ENCODE data around the gene BLOC1S4.

BLOC1S4 gene

GRCh38 chr4:6740347-6740746 is 24.4 kb downstream of the BLOC1S4 start:
- no peak for TF ChIP-seq CTCF (IDR thresholded peaks at IDR 0.05; ENCODE audit: extremely low read depth, insufficient read depth, missing control alignments)
- in situ Hi-C loops (cut with MboI; ENCODE audit: low pct_unique_long_range_greater_than_20kb, low sequenced_read_pairs, unreplicated experiment): no loop called here

GRCh38 chr4:6742507-6742906 is 26.5 kb downstream of the BLOC1S4 start:
- TF ChIP-seq CTCF (IDR thresholded peaks at IDR 0.05; ENCODE audit: extremely low read depth, insufficient read depth, missing control alignments): no peak
- no peak for DNase-seq (ENCODE audit: low spot score)
- in situ Hi-C loops (cut with MboI; ENCODE audit: low pct_unique_long_range_greater_than_20kb, low sequenced_read_pairs, unreplicated experiment): no loop called here

More at GRCh38 chr4:6740347-6740746, 24.4 kb downstream of the BLOC1S4 start:
- DNase-seq (ENCODE audit: low spot score): no peak

- in situ Hi-C loops (cut with MboI; ENCODE audit: low pct_unique_long_range_greater_than_20kb, low sequenced_read_pairs, unreplicated experiment): no loop called here
- TF ChIP-seq CTCF (IDR thresholded peaks at IDR 0.05; ENCODE audit: extremely low read depth, insufficient read depth, missing control alignments): peak; percentile 10
- no peak for DNase-seq (ENCODE audit: low spot score)
Measured at GRCh38 chr4:6742989-6743388, 27.0 kb downstream of the BLOC1S4 start.

GRCh38 chr4:6746721-6747293 is 30.8 kb downstream of the BLOC1S4 start:
- in situ Hi-C loops (cut with MboI; ENCODE audit: low pct_unique_long_range_greater_than_20kb, low sequenced_read_pairs, unreplicated experiment): no loop called here
- no peak for TF ChIP-seq CTCF (IDR thresholded peaks at IDR 0.05; ENCODE audit: extremely low read depth, insufficient read depth, missing control alignments)
- DNase-seq (ENCODE audit: low spot score): no peak

- DNase-seq (ENCODE audit: low spot score): no peak
- in situ Hi-C loops (cut with MboI; ENCODE audit: low pct_unique_long_range_greater_than_20kb, low sequenced_read_pairs, unreplicated experiment): no loop called here
- TF ChIP-seq CTCF (IDR thresholded peaks at IDR 0.05; ENCODE audit: extremely low read depth, insufficient read depth, missing control alignments): no peak
Measured at GRCh38 chr4:6747294-6748051, 31.5 kb downstream of the BLOC1S4 start.

GRCh38 chr4:6748286-6748685 is 32.3 kb downstream of the BLOC1S4 start:
- in situ Hi-C loops (cut with MboI; ENCODE audit: low pct_unique_long_range_greater_than_20kb, low sequenced_read_pairs, unreplicated experiment): no loop called here
- DNase-seq (ENCODE audit: low spot score): no peak
- no peak for TF ChIP-seq CTCF (IDR thresholded peaks at IDR 0.05; ENCODE audit: extremely low read depth, insufficient read depth, missing control alignments)

Measured in GM13977 (cell line).